Activated T-helper 1 cell treated with anti-CD3 and anti-CD28 coated beads, Interleukin-12 subunit alpha, Interleukin-12 subunit beta, Interleukin-2, Interleukin-4 antibody, amounts not matched to agents 30 ng/mL and 10 ng/mL and 1 ng/mL, durations not matched to agents 14 hours and 24 hours and 36 hours (primary cell): Measurements from ENCODE around the gene UTRN. TPM values are rescaled to one million over a fixed set of nuclear protein-coding genes. Genes with fewer than 3 reads are reported as not detected.

Source experiments
- DNase-seq: peaks from one replicate; pipeline ENCODE4 v3.0.0; 2021; ENCODE audit warnings: low spot score
- H3K27ac Mint-ChIP-seq: one replicate; pipeline ENCODE4 v1.8.0; 2021; ENCODE audit warnings: mild to moderate bottlenecking, mixed read lengths
- H3K27me3 Mint-ChIP-seq: one replicate; pipeline ENCODE4 v1.8.0; 2022; ENCODE audit warnings: mild to moderate bottlenecking, moderate library complexity, mixed read lengths; ENCODE audit not compliant: insufficient read depth
- H3K36me3 Mint-ChIP-seq: one replicate; pipeline ENCODE4 v1.8.0; 2021; ENCODE audit warnings: low read depth, mixed read lengths
- H3K4me1 Mint-ChIP-seq: one replicate; pipeline ENCODE4 v1.8.0; 2021; ENCODE audit warnings: low read depth, mixed read lengths
- H3K4me3 Mint-ChIP-seq: one replicate; pipeline ENCODE4 v1.8.0; 2021; ENCODE audit warnings: mild to moderate bottlenecking, moderate library complexity, mixed read lengths
- H3K9me3 Mint-ChIP-seq: one replicate; pipeline ENCODE4 v1.8.0; 2021; ENCODE audit warnings: mixed read lengths
- intact Hi-C: fragments of 100-400 bp; cut with micrococcal nuclease; formaldehyde crosslinking; loops from one replicate; pipeline ENCODE4 v1.15.1; 2024
- total RNA-seq: library from RNA; stranded (reverse); gene quantifications from 2 replicates; pipeline ENCODE4 v1.2.3, GENCODE V29; 2022

Gene UTRN
- total RNA-seq, 1 donor from 2014 or later, result 50.6 TPM

- H3K4me1 Mint-ChIP-seq, result peaks cover 12% of the 10 kb centered on the region
- peaks cover 13% of the 10 kb centered on the region for H3K27me3 Mint-ChIP-seq
- no peak overlapping the region for H3K27ac Mint-ChIP-seq
- no peaks in the 10 kb centered on the region for H3K9me3 Mint-ChIP-seq
- H3K4me3 Mint-ChIP-seq, result no peak overlapping the region
- H3K36me3 Mint-ChIP-seq, result no peaks in the 10 kb centered on the region
- intact Hi-C loops, result no loop called here
- no peak for DNase-seq
Measured at GRCh38 chr6:144321839-144322591, 36.9 kb downstream of the UTRN start.

- Mint-ChIP-seq H3K4me3 (no peak overlapping the region), H3K27ac (no peak overlapping the region), H3K4me1 (peaks cover 12% of the 10 kb centered on the region), H3K9me3 (no peaks in the 10 kb centered on the region), H3K27me3 (peaks cover 16% of the 10 kb centered on the region), H3K36me3 (no peaks in the 10 kb centered on the region)
- intact Hi-C loops, result no loop called here
- no peak for DNase-seq
Measured at GRCh38 chr6:144325232-144325631, 40.1 kb downstream of the UTRN start.

GRCh38 chr6:144326393-144326792, 41.3 kb downstream of the UTRN start:
- Mint-ChIP-seq H3K36me3 (no peaks in the 10 kb centered on the region), H3K4me1 (peaks cover 5% of the 10 kb centered on the region), H3K27me3 (peaks cover 16% of the 10 kb centered on the region), H3K9me3 (no peaks in the 10 kb centered on the region), H3K4me3 (no peak overlapping the region), H3K27ac (no peak overlapping the region)
- no peak for DNase-seq
- intact Hi-C loops, result no loop called here

- Mint-ChIP-seq H3K4me3 (no peak overlapping the region), H3K27ac (no peak overlapping the region), H3K36me3 (no peaks in the 10 kb centered on the region), H3K27me3 (peaks cover 16% of the 10 kb centered on the region), H3K9me3 (no peaks in the 10 kb centered on the region), H3K4me1 (peaks cover 5% of the 10 kb centered on the region)
- no peak for DNase-seq
- intact Hi-C loops, result no loop called here
Measured at GRCh38 chr6:144327081-144327480, 41.9 kb downstream of the UTRN start.

- intact Hi-C loops, result no loop called here
- no peak overlapping the region for H3K4me3 Mint-ChIP-seq
- no peaks in the 10 kb centered on the region for H3K36me3 Mint-ChIP-seq
- H3K9me3 Mint-ChIP-seq, result no peaks in the 10 kb centered on the region
- peaks cover 25% of the 10 kb centered on the region for H3K4me1 Mint-ChIP-seq
- DNase-seq, result no peak
- peaks cover 5% of the 10 kb centered on the region for H3K27me3 Mint-ChIP-seq
- no peak overlapping the region for H3K27ac Mint-ChIP-seq
Measured at GRCh38 chr6:144330017-144330987, 45.2 kb downstream of the UTRN start.

GRCh38 chr6:144331491-144331969, 46.4 kb downstream of the UTRN start:
- Mint-ChIP-seq H3K9me3 (no peaks in the 10 kb centered on the region), H3K27ac (no peak overlapping the region), H3K4me3 (no peak overlapping the region), H3K27me3 (peaks cover 5% of the 10 kb centered on the region), H3K36me3 (no peaks in the 10 kb centered on the region), H3K4me1 (peaks cover 37% of the 10 kb centered on the region)
- intact Hi-C loops, result no loop called here
- no peak for DNase-seq

- Mint-ChIP-seq H3K9me3 (no peaks in the 10 kb centered on the region), H3K4me1 (peaks cover 39% of the 10 kb centered on the region), H3K27ac (no peak overlapping the region), H3K36me3 (no peaks in the 10 kb centered on the region), H3K4me3 (no peak overlapping the region), H3K27me3 (peaks cover 3% of the 10 kb centered on the region)
- no peak for DNase-seq
- intact Hi-C loops, result no loop called here
Measured at GRCh38 chr6:144332177-144332576, 47.0 kb downstream of the UTRN start.

- H3K27me3 Mint-ChIP-seq, result no peaks in the 10 kb centered on the region
- no peaks in the 10 kb centered on the region for H3K36me3 Mint-ChIP-seq
- H3K4me1 Mint-ChIP-seq, result peaks cover 53% of the 10 kb centered on the region
- H3K4me3 Mint-ChIP-seq, result peak overlapping the region; percentile 80
- DNase-seq, result peak; percentile 50
- H3K9me3 Mint-ChIP-seq, result no peaks in the 10 kb centered on the region
- H3K27ac Mint-ChIP-seq, result peak overlapping the region; percentile 62
- intact Hi-C loops, result loop anchor here (1.0 to 2.0 kb wide), 3 partner anchors 10 to 49 kb away; partner anchors contain the start of gene UTRN
Measured at GRCh38 chr6:144334150-144334708, 49.1 kb downstream of the UTRN start.

Other genes starting within 250 kb of the UTRN start
- gene SF3B5, start 189.8 kb upstream of the UTRN start, total RNA-seq, result 204 and 232 TPM in 2 replicates
- 24.2 and 24.7 TPM in 2 replicates for gene STX11, start 134.8 kb upstream of the UTRN start, total RNA-seq